ENCODE results near the gene LYL1. TPM values are rescaled to one million over a fixed set of nuclear protein-coding genes. Genes with fewer than 3 reads are reported as not detected.
A peak's percentile ranks its signal among the peaks of the same experiment; 100 is the strongest.

Gene LYL1
- total and polyA plus RNA-seq, 8 donors, result 5.3 to 32.9 (median 9.9) TPM

- H3K4me1 ChIP-seq, result peaks cover 22 to 35% of the 10 kb centered on the region in 2 donors
- H3K9me3 ChIP-seq, result no peaks in the 10 kb centered on the region
- no peaks in the 10 kb centered on the region for H3K27me3 ChIP-seq
- no peak for ATAC-seq
- no peak overlapping the region for H3K27ac ChIP-seq
- DNase-seq, result no peak
- H3K36me3 ChIP-seq, result peaks cover 0 to 13% of the 10 kb centered on the region in 2 donors
- intact Hi-C loops (cut with DNase I), result no loop called here
- no peak for TF ChIP-seq CTCF (IDR thresholded peaks at IDR 0.05)
- H3K4me3 ChIP-seq, result no peak overlapping the region
Observed at GRCh38 chr19:13083627-13084026, 19.0 kb downstream of the LYL1 start.

- H3K27me3 ChIP-seq, result no peaks in the 10 kb centered on the region
- H3K36me3 ChIP-seq, result peaks cover 0 to 13% of the 10 kb centered on the region in 2 donors
- TF ChIP-seq CTCF (IDR thresholded peaks at IDR 0.05), result no peak
- H3K4me3 ChIP-seq, result no peak overlapping the region
- H3K4me1 ChIP-seq, result peaks cover 26 to 42% of the 10 kb centered on the region in 2 donors
- no peaks in the 10 kb centered on the region for H3K9me3 ChIP-seq
- DNase-seq (no peak), ATAC-seq (no peak)
- peak overlapping the region in 1 of 2 donors; percentile 28 for H3K27ac ChIP-seq
- intact Hi-C loops (cut with DNase I), result no loop called here
Observed at GRCh38 chr19:13083008-13083404, 19.7 kb downstream of the LYL1 start.

GRCh38 chr19:13082192-13083007, 20.3 kb downstream of the LYL1 start:
- H3K36me3 ChIP-seq, result peaks cover 0 to 13% of the 10 kb centered on the region in 2 donors

GRCh38 chr19:13079542-13079986, 23.1 kb downstream of the LYL1 start:
- Histone ChIP-seq H3K36me3 (peaks cover 0 to 33% of the 10 kb centered on the region in 2 donors), H3K27ac (peak overlapping the region; percentile 47 to 65), H3K27me3 (no peaks in the 10 kb centered on the region), H3K4me1 (peaks cover 20 to 41% of the 10 kb centered on the region in 2 donors), H3K4me3 (no peak overlapping the region), H3K9me3 (no peaks in the 10 kb centered on the region)
- intact Hi-C loops (cut with DNase I), result no loop called here
- no peak for TF ChIP-seq CTCF (IDR thresholded peaks at IDR 0.05)
- DNase-seq (peak in 1 of 4 donors; percentile 75), ATAC-seq (peak; percentile 70)

More at GRCh38 chr19:13082192-13083007, 20.3 kb downstream of the LYL1 start:
- Histone ChIP-seq H3K27ac (peak overlapping the region in 1 of 2 donors; percentile 13), H3K9me3 (no peaks in the 10 kb centered on the region), H3K4me3 (no peak overlapping the region), H3K4me1 (peaks cover 28 to 43% of the 10 kb centered on the region in 2 donors), H3K27me3 (no peaks in the 10 kb centered on the region)
- ATAC-seq, result no peak
- no peak for TF ChIP-seq CTCF (IDR thresholded peaks at IDR 0.05)
- no peak for DNase-seq
- intact Hi-C loops (cut with DNase I), result no loop called here

DNA sequence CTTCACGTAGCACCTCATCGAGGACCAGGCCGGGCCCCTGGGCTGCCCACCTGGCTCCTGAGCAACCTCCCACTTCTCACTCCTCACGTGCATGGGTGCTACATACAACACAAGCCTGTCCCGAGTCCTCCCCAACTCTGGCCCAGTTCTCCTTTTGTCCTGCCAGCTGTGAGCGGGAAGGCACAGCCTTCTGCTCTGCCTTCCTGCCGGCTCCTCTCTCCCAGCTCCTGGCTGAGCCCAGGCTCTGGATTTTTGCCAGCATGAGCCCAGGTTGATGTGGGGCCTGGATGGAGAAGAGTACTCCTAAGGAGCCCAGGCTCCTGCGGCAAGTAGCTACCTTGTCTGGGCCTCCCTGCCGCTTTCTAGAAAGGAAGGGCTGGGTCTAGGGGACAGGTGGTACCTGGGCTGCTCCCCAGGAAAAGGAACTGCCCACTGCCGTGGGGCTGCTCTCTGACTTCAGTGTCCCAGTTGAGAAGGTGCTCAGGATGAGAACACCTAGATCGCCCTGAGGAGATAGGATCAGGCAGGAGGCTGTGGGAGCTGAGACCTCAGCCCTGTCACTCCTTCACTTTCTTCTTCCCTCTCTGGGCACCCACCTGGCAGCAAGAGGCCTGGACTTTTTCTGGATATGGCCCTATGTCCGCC, 23.6 kb downstream of the LYL1 start:
- intact Hi-C loops (cut with DNase I), result no loop called here

More for the DNA sequence above, 23.6 kb downstream of the LYL1 start:
- H3K4me1 ChIP-seq, result peaks cover 20 to 41% of the 10 kb centered on the region in 2 donors
- DNase-seq, result no peak
- no peak overlapping the region for H3K4me3 ChIP-seq
- H3K27ac ChIP-seq, result peak overlapping the region; percentile 47 to 65
- no peaks in the 10 kb centered on the region for H3K9me3 ChIP-seq
- no peak for TF ChIP-seq CTCF (IDR thresholded peaks at IDR 0.05)
- no peaks in the 10 kb centered on the region for H3K27me3 ChIP-seq
- ATAC-seq, result peak; percentile 49
- H3K36me3 ChIP-seq, result peaks cover 0 to 34% of the 10 kb centered on the region in 2 donors

Measured in left lung (tissue), 10 donors.